Measurements from ENCODE around the gene ABCG1. TPM values are rescaled to one million over a fixed set of nuclear protein-coding genes. Genes with fewer than 3 reads are reported as not detected.

The ABCG1 gene
- total RNA-seq, 3 donors from 2014 or later: 0.79 to 1.8 (median 1.7) TPM

DNA sequence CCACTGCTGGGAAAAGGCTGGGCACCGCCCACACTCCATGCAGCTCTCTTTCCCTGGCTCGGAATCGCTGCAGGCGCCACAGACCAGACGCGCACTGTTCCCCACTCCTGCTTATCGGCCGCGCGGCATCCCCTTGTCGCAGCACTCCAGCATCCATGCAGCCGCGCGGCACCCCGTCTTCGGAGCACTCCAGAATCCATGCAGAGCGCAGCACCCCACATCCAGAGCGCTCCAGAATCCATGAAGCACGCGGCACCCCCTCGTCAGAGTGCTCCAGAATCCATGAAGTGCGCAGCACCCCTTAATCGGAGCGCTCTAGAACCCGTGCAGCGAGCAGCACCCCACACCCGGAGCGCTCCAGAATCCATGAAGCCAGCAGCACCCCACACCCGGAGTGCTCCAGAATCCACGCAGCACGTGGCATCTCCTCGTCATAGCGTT lies 86.8 kb downstream of the ABCG1 start:
- ATAC-seq (no peak), DNase-seq (no peak)
- Mint-ChIP-seq H3K4me1 (ENCODE audit: low read depth) (peaks cover 6% of the 10 kb centered on the region), H3K36me3 (ENCODE audit: insufficient read depth) (no peaks in the 10 kb centered on the region), H3K4me3 (no peak overlapping the region), H3K27me3 (ENCODE audit: low read depth) (peaks cover 2% of the 10 kb centered on the region), H3K9me3 (no peaks in the 10 kb centered on the region)

DNA sequence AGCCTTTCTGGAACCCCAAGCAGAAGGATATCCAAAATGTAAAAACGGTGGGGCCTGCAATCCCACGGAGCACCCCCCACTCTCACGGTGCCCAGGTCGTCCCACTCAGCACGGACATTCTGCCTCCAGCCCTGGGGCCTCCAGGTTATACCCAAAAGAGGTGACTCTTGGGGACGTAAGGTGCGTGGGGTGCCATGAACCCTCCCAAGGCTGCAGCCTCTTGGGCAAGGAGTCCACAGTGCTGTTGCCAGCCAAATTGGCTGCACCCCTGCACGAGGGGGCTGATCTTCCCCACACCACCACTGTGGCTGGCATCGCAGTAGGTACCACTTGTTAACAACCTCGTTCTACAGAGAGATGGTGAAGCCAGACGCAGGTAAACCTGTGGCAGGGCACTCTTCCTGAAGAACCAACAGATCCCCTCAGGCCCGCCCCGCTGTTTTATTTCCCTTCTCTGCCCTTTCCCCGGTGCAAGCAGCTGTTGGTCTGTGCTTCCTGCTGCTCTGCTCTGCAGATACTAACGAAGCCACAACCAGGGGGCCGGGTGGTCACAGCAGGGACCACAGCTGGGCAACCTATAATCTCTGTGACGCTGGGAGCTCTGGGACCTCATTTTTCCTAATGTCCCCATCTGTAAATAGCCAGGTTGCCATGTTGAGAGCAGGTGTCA lies 87.6 kb downstream of the ABCG1 start:
- Mint-ChIP-seq H3K4me3 (no peak overlapping the region), H3K27me3 (ENCODE audit: low read depth) (peaks cover 2% of the 10 kb centered on the region), H3K36me3 (ENCODE audit: insufficient read depth) (no peaks in the 10 kb centered on the region), H3K4me1 (ENCODE audit: low read depth) (peaks cover 6% of the 10 kb centered on the region), H3K9me3 (no peaks in the 10 kb centered on the region)
- no peak for DNase-seq
- ATAC-seq: no peak

DNA sequence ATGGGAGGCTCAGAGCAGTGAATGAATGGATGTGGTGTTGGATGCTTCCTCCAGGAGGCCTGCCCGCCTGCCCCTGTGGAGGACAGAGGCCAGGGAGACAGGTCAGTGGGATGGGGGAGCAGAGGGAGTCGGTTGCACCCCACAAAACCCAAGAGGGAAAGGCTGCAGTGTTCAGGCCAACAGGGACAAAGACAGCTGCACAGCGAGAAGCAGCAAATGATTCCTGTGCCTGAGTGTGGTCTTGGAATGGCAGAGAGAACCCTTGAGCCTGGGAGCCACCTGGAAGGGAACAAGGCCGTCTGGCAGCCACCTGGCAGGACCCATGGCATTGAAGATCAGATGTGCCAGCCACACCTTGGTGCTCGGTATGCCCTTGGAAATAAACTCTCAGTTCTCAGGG lies 88.2 kb downstream of the ABCG1 start:
- ATAC-seq (no peak), DNase-seq (no peak)
- Mint-ChIP-seq H3K4me3 (no peak overlapping the region), H3K27me3 (ENCODE audit: low read depth) (peaks cover 2% of the 10 kb centered on the region), H3K9me3 (no peaks in the 10 kb centered on the region), H3K36me3 (ENCODE audit: insufficient read depth) (no peaks in the 10 kb centered on the region), H3K4me1 (ENCODE audit: low read depth) (peaks cover 6% of the 10 kb centered on the region)

- Mint-ChIP-seq H3K27me3 (ENCODE audit: low read depth) (peaks cover 2% of the 10 kb centered on the region), H3K36me3 (ENCODE audit: insufficient read depth) (no peaks in the 10 kb centered on the region), H3K9me3 (no peaks in the 10 kb centered on the region), H3K4me1 (ENCODE audit: low read depth) (peaks cover 6% of the 10 kb centered on the region), H3K4me3 (no peak overlapping the region)
- no peak for ATAC-seq
- DNase-seq: no peak
Observed at GRCh38 chr21:42308161-42308913, 89.4 kb downstream of the ABCG1 start.

GRCh38 chr21:42308914-42309752 lies 90.2 kb downstream of the ABCG1 start:
- DNase-seq (no peak), ATAC-seq (peak in 1 of 2 donors; percentile 21)
- Mint-ChIP-seq H3K27me3 (ENCODE audit: low read depth) (peaks cover 2% of the 10 kb centered on the region), H3K4me3 (no peak overlapping the region), H3K36me3 (ENCODE audit: insufficient read depth) (no peaks in the 10 kb centered on the region), H3K9me3 (no peaks in the 10 kb centered on the region), H3K4me1 (ENCODE audit: low read depth) (peaks cover 6% of the 10 kb centered on the region)

GRCh38 chr21:42309753-42310213 lies 90.8 kb downstream of the ABCG1 start:
- Mint-ChIP-seq H3K9me3 (no peaks in the 10 kb centered on the region), H3K4me3 (no peak overlapping the region), H3K27me3 (ENCODE audit: low read depth) (peaks cover 2% of the 10 kb centered on the region), H3K36me3 (ENCODE audit: insufficient read depth) (no peaks in the 10 kb centered on the region), H3K4me1 (ENCODE audit: low read depth) (peaks cover 6% of the 10 kb centered on the region)
- peak; percentile 72 for DNase-seq
- peak; percentile 75 to 82 for ATAC-seq

- H3K27me3 Mint-ChIP-seq (ENCODE audit: low read depth): peaks cover 2% of the 10 kb centered on the region
- no peaks in the 10 kb centered on the region for H3K9me3 Mint-ChIP-seq
- H3K36me3 Mint-ChIP-seq (ENCODE audit: insufficient read depth): no peaks in the 10 kb centered on the region
- no peak overlapping the region for H3K4me3 Mint-ChIP-seq
- no peak for DNase-seq
- no peak for ATAC-seq
- H3K4me1 Mint-ChIP-seq (ENCODE audit: low read depth): peaks cover 6% of the 10 kb centered on the region
Observed at GRCh38 chr21:42310411-42311001, 91.6 kb downstream of the ABCG1 start.

GRCh38 chr21:42311160-42311559 lies 92.2 kb downstream of the ABCG1 start:
- Mint-ChIP-seq H3K9me3 (no peaks in the 10 kb centered on the region), H3K4me3 (no peak overlapping the region), H3K27me3 (ENCODE audit: low read depth) (peaks cover 2% of the 10 kb centered on the region), H3K4me1 (ENCODE audit: low read depth) (peaks cover 6% of the 10 kb centered on the region), H3K36me3 (ENCODE audit: insufficient read depth) (no peaks in the 10 kb centered on the region)
- DNase-seq: no peak
- no peak for ATAC-seq

- H3K36me3 Mint-ChIP-seq (ENCODE audit: insufficient read depth): no peaks in the 10 kb centered on the region
- H3K9me3 Mint-ChIP-seq: no peaks in the 10 kb centered on the region
- no peak overlapping the region for H3K4me3 Mint-ChIP-seq
- peaks cover under 1% of the 10 kb centered on the region for H3K27me3 Mint-ChIP-seq (ENCODE audit: low read depth)
- DNase-seq: no peak
- no peak for ATAC-seq
- H3K4me1 Mint-ChIP-seq (ENCODE audit: low read depth): peaks cover 4% of the 10 kb centered on the region
Observed at GRCh38 chr21:42311816-42312625, 93.1 kb downstream of the ABCG1 start.

GRCh38 chr21:42312626-42313104 lies 93.7 kb downstream of the ABCG1 start:
- H3K36me3 Mint-ChIP-seq (ENCODE audit: insufficient read depth): no peaks in the 10 kb centered on the region
- no peak for DNase-seq
- no peak overlapping the region for H3K4me3 Mint-ChIP-seq
- no peaks in the 10 kb centered on the region for H3K27me3 Mint-ChIP-seq (ENCODE audit: low read depth)
- H3K9me3 Mint-ChIP-seq: no peaks in the 10 kb centered on the region
- peaks cover 4% of the 10 kb centered on the region for H3K4me1 Mint-ChIP-seq (ENCODE audit: low read depth)
- ATAC-seq: no peak

DNA sequence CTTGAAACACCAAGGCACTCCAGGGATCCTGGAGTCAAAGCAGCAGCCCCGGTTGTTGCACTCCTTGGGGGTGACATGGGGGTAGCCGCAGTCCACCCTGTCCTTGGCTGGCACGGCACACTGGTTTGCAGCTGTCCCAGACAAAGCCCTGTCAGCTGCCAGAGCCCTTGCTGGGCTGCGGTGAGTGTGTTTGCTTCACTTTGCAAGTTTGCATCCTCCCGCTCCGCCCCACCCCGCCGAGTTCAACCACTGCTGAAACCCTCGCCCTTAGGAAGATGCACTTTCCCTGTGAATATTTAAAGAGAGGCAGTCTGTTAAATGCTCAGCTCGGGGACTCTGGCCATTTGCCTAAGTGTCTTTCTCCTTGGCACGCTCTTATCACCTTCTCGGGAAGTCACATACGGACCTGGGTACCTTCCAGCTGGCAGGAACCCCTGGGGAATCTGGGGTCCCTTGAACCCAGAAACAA lies 94.6 kb downstream of the ABCG1 start:
- ATAC-seq (no peak), DNase-seq (no peak)
- no peak overlapping the region for H3K4me3 Mint-ChIP-seq
- H3K36me3 Mint-ChIP-seq (ENCODE audit: insufficient read depth): no peaks in the 10 kb centered on the region
- no peaks in the 10 kb centered on the region for H3K9me3 Mint-ChIP-seq
- H3K4me1 Mint-ChIP-seq (ENCODE audit: low read depth): peaks cover 4% of the 10 kb centered on the region
- H3K27me3 Mint-ChIP-seq (ENCODE audit: low read depth): no peaks in the 10 kb centered on the region

GRCh38 chr21:42314616-42315295 lies 95.8 kb downstream of the ABCG1 start:
- peaks cover 6% of the 10 kb centered on the region for H3K4me1 Mint-ChIP-seq (ENCODE audit: low read depth)
- no peak overlapping the region for H3K4me3 Mint-ChIP-seq
- no peaks in the 10 kb centered on the region for H3K9me3 Mint-ChIP-seq
- H3K36me3 Mint-ChIP-seq (ENCODE audit: insufficient read depth): no peaks in the 10 kb centered on the region
- H3K27me3 Mint-ChIP-seq (ENCODE audit: low read depth): no peaks in the 10 kb centered on the region
- no peak for DNase-seq
- ATAC-seq: no peak
